C4-2B (cell line): Measurements from ENCODE around the gene CDK6.

Experiments used
- H3K27ac ChIP-seq: fragments of 450-650 bp; 2 replicates; pipeline ENCODE4 v1.5.1; 2017
- CTCF ChIP-seq: fragments of 450-650 bp; conservative IDR thresholded peaks from 2 replicates; pipeline ENCODE4 v1.5.1; 2017; ENCODE audit warnings: mild to moderate bottlenecking
- ZFX ChIP-seq: fragments of 450-650 bp; IDR thresholded peaks from 2 replicates; pipeline ENCODE4 v1.6.1; 2017

Gene CDK6

GRCh38 chr7:92794831-92795230 is 41.5 kb downstream of the CDK6 start:
- TF ChIP-seq ZFX, result no peak
- no peak for TF ChIP-seq CTCF
- H3K27ac ChIP-seq, result no peak overlapping the region

GRCh38 chr7:92794391-92794790 is 42.0 kb downstream of the CDK6 start:
- TF ChIP-seq CTCF, result no peak
- no peak for TF ChIP-seq ZFX
- H3K27ac ChIP-seq, result no peak overlapping the region; the same call in 1 of the 2 replicates

- TF ChIP-seq ZFX (no peak), CTCF (no peak)
- H3K27ac ChIP-seq, result no peak overlapping the region
Measured at GRCh38 chr7:92793656-92794205, 42.6 kb downstream of the CDK6 start.

GRCh38 chr7:92790992-92791391 is 45.4 kb downstream of the CDK6 start:
- H3K27ac ChIP-seq, result no peak overlapping the region; the same call in 1 of the 2 replicates
- TF ChIP-seq ZFX (no peak), CTCF (no peak)

GRCh38 chr7:92788559-92789183 is 47.7 kb downstream of the CDK6 start:
- TF ChIP-seq CTCF (no peak), ZFX (no peak)
- no peak overlapping the region for H3K27ac ChIP-seq

- TF ChIP-seq ZFX, result no peak
- no peak for TF ChIP-seq CTCF
- H3K27ac ChIP-seq, result no peak overlapping the region
Measured at GRCh38 chr7:92785923-92786322, 50.5 kb downstream of the CDK6 start.

GRCh38 chr7:92784935-92785334 is 51.4 kb downstream of the CDK6 start:
- TF ChIP-seq CTCF, result no peak
- no peak for TF ChIP-seq ZFX
- no peak overlapping the region for H3K27ac ChIP-seq
